NCI-H748 treated with DMSO at 0.1 percent for 48 hours (cell line): ENCODE measurements around the gene LY9.
"Not testable (repeated sequence)": the region's sequence is repeated elsewhere in the genome, so short reads cannot be mapped to it uniquely, and the experiment has no call there.

Experiments used
- DNase-seq: peaks from one replicate; lab custom pipeline; 2025; lab: John Stamatoyannopoulos, UW

LY9 gene

GRCh38 chr1:160774886-160775719, 20.9 kb upstream of the LY9 start:
- no peak for DNase-seq

GRCh38 chr1:160776178-160776577, 19.8 kb upstream of the LY9 start:
- no peak for DNase-seq

- DNase-seq = no peak
Observed at GRCh38 chr1:160777486-160778089, 18.4 kb upstream of the LY9 start.

DNA sequence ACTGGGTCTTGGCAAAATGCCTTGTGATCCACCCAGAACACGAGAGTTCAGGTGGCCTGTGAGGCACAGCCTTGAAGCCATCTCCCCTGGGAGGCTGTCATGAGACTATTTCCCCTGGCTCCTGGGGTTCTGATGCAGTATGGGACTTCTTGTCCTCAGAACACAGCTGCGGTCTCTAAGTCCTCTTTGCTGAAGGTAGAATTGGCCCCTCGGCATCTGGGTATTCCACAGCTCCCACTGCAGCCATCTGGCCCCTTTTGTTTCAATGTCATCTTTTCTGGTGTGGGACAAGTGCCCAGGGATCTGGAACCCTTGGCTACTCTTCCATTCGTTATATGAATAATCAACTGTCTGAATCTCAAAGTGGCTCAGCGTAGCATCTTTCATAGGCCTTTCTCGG, 17.0 kb upstream of the LY9 start:
- DNase-seq = no peak

GRCh38 chr1:160779626-160780397, 16.2 kb upstream of the LY9 start:
- DNase-seq = no peak

DNA sequence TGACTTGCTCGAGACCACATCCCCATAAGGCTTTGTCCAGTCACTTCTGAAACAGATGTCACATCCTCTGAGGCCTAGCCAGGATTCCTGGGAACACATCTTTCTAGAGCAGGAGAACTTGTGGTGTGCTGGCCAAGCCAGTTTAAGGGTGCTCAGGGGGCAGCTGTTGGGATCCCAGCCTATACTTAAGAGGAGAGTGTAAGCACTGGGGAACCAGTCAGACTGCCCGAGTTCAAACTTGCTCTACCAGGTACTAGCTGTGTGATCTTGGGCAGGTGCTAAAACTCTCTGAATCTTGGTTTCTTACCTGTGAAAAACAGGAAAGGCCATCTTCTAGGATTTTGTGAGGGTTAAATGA, 15.6 kb upstream of the LY9 start:
- no peak for DNase-seq

DNA sequence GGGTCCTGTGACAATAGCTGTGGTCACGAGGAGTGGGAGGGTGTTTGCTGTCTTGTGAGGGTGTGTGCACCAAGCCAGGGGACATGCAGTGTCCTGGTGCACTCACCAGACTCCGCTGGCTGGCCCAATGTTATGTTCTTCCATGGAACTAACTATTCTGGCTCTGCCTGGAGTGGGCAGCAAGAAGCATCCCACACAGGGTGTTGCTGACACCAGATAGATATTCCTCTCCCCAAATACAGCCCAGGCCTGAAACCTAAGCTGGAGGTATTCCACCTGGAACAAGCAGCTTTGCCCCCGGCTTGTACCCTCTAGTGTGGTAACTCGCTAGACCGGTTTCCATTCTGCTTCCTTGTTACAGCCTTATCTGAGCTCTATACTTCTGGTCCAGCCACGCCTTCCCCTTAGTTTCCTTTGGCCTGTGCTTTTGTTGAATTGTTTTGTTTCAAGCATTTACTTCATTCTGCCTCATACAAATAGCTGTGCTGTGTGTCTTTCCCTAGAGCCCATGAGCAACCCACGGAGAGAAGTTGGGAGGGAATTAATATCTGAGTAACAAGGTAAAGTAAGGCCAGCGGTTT, 14.7 kb upstream of the LY9 start:
- no peak for DNase-seq

DNA sequence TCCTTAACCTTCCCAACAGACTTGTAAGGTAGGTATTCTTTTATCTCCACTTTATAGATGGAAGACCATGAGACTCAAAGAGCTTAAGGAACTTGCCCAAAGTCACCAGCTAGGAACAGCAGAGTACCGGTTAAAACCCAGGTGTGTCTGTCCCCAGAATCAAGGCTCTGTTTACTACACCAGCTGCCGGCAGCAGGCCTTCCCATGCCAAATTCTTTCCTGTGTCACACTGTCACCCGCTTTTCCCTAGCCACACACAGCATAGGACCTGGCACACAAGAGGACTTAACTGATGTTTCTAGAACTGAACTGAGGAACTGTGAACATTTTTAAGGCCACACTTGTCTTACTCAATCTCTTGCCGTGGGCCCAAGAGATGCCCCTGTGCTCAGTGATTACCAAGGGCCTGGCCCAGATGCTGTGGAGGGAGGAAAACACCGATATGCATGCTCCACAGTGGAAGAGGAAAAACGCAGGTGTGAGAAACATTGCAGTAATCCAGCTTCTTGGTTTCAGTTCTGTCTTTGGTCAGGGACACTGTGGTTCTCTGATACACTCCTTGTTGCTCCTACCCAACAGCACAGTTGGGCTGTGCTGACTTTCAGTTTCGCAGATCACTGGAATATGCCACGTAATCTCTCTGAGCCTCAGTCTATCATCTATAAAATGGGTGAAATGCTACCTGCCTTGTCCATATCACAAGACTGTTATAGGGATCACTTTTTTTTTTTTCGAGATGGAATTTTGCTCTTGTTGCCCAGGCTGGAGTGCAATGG, 13.9 kb upstream of the LY9 start:
- no peak for DNase-seq

- not testable (repeated sequence) for DNase-seq
Observed at GRCh38 chr1:160782988-160783765, 12.8 kb upstream of the LY9 start.

DNA sequence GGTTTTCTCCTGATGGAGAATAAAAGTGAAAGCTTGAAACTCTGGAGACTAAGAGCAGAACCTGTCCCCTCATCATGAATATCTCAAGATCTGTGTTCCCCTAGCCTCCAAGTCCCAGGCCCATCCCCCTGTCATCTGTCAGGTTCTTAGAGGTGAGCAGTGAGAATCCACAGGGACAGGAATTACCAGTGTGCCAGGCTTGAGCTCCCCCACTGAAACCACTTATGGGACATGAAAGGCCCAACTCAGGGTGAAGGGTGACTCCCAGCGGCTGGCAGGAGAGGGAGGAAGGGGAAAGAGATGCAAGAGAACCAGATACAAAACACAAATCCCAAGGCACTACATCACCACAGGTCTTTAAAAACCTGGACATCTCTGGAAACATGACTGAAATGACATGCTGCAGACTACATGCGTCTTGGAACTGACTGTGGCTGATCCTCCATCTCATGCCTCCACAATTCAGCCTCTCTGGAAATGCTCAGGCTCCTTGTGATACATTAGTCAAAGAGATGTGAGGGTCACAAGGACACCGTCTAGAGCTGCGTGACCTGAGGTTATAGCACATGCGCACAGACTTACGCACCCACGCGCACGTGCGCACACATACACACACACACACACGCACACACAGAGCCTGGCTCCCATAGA, 6.8 kb upstream of the LY9 start:
- DNase-seq = no peak

DNA sequence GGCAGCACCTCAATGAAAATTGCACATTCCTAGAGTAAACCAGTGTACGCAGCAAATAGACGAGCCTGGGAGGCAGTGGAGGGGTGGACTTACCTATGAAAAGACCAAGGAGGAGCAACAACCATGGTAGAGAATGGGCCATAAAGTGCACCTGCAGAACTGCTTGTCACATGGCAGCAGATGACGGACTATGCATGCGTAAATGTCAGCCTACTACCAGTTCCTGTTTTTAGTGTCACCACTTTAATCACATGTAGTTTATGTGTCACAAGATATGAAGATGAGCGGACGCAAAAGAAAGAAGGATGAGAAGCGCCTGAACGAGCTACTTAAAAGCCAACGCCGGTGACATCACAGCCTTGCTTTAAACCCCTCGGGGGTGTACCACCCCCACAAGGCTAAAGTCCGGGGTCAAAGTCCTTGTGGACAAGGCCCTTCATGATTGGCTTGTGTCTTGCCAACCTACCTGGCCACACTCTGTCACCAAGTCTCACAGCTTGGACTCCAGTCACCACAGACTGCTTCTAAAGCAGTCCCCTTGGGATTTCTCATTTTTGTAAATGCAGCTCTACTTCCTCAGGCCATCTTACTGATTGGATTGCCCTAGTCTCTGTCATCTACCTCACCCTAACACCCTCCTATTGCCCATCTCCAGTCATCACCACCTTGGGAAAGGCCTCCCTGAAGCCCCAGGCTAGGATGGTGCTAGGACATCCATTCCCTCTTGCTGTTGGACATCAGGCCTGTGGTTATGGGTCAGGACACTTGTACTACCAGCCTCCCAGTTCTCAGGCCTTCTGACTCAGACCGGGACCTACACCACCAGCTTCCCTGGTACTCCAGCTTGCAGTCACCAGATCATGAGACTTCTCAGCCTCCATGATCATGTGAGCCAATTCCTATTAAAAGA, 6.0 kb upstream of the LY9 start:
- no peak for DNase-seq

- DNase-seq = no peak
Observed at GRCh38 chr1:160794376-160794775, 1.6 kb upstream of the LY9 start.

- no peak for DNase-seq
Observed at GRCh38 chr1:160797271-160797709, 1.3 kb downstream of the LY9 start.

- no peak for DNase-seq
Observed at GRCh38 chr1:160797861-160798273, 1.9 kb downstream of the LY9 start.

DNA sequence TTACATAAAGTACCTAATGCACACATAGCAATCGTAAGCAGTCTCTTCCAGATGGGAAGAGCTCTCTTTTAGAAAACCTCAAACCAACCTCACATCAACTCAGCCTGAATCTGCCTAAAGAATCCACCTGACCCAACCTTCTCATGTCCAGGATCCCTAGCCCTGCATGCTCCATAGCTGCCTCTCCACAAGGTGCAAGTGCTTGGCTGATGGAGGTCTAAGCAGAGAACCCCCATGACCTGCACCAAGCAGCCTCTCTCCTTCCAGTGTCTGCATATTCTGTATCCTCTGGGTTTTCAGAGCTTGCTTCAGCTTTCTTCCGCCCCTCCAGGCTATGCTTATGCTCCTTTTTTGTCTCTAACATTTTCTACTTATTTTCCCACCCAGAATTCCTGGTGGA, 2.5 kb downstream of the LY9 start:
- no peak for DNase-seq

GRCh38 chr1:160799641-160800040, 3.7 kb downstream of the LY9 start:
- DNase-seq = no peak

- DNase-seq = no peak
Observed at GRCh38 chr1:160800142-160800541, 4.2 kb downstream of the LY9 start.

GRCh38 chr1:160800645-160801408, 4.9 kb downstream of the LY9 start:
- DNase-seq = no peak
